Non-pigmented ciliary epithelial cell (primary cell): ENCODE results near the gene CPSF4L.

ENCODE experiments used
- DNase-seq: peaks from one replicate; pipeline ENCODE4 v3.0.0-alpha.2; 2010; ENCODE audit warnings: low read depth

Gene CPSF4L

DNA sequence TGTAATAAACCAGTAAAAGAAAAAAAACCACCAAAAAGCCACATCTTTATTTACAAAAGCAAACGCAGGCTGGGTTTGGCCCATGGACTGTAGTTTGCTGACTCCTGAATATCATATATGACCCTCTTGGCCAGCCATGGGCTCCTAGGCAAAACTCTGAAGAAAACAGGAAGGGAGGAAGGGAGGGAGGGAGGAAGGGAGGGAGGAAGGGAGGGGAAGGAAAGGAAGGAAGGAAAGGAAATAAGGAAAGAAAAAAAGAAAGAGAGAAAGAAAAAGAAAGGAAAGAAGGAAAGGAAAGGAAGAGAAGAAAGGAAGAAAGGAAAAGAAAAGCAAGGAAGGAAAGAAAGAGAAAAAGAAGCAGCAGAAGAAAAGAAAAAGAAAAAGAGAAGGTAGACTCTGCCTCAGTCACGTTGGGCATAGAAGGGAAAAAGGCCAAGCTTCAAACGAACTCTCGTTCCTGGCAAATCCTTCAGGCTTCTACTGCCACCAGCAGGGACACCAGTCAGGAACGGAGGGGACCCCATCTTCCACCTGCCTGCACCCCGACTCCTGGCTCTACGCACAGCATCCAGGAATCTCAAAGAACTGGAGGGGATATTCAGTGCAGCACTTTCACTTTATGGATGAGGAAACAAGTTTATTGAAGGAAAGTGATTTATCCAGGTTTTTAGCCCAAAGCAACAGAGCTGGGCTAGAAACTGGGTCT lies 28.0 kb upstream of the CPSF4L start:
- no peak for DNase-seq

DNA sequence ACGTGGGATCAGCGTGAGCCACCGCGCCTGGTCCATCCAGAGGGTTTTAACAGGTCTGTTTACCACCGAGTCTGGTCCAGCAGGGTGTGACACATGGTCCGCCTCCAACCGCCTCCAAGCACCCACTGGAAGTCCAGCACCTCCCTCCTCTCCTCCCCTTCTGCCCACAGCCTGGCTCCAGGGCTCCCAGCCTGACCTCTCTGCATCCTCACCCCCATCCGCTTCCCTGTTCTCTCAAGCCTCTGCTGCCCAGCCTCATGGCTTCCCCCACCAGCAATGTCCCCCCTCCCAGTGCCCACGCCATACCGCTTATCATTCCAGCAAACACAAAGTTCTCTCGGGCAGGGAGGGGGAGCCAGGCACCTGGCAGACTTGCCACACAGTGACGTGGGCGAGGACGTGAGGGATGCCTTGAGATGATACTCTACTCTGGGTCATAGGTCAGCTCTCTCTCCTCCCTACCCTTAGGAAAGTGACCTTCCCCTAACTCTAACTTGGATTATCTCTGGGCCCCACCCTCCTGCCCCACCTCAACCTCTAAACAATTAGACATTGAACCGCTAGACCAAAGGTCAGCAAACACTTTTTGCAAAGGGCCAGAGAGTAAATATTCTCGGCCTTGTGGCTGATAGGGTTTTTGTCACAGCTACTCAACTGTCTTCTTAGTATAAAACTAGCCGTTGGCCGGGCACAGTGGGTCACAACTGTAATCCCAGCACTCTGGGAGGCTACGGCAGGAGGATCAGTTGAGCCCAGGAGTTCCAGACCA lies 27.0 kb upstream of the CPSF4L start:
- no peak for DNase-seq

DNA sequence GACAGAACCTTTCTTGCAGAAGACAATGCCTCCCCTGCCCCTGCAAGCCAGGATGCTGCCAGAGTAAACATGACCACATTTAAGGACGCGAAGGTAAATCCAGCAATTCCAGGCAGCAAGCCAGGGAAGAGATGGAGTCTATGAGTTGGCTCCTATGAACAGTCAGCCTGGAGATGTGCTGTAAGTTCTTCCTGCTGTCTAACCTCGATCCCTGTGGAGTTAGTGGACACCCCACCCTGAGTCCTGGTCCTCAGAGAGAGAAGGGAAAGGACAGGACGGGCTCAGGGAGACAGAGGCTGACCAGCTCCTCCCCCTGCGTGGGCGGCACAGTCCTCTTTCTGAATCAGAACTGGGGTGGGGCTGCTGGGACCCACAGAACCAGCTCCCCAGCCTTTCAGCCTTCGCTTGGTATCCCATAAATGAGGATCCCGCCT lies 25.2 kb upstream of the CPSF4L start:
- no peak for DNase-seq

DNA sequence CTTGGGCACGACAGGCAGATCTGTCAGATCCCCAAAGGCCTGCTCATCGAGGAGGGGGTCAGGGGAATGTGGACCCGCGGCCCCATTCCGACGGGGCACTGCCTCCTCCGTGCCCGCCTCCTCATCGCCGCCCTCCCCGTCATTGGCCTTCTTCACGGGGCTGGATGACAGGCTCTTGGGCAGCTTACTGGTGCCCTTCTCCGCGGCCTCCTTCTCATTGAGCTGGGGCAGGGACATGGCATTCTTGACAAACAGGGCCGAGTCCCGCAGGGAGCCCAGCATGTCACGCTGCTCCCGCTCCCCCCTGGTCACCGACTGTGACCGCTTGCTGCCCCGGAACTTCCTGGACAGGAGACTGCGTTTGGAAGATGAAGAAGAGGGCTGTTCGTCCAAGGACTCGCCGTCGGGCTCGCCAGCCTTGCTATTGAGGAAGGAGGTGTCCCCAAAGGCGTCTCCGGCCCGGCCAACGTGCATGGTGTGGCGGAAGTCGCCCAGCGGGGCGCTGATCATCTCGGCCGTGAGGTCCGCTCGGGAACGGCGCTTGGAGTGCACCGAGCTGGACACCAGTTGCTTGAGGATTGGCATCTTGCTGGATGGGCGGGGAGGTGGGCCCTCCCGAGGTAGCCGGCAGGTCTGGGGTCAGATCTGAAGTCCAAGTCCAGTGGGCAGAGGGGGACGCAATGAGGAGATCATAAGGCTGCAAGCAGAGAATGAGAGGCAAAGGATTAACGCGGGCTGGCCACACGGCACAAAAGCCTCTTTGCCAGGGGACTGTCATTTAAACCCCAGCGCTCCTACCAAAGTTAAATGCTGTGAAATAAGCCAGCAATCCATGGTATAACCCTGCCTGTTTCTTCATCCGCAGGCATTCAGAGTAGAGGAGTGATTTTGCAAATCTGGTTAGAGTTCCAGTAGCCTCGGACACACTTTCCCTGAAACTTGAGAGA lies 24.5 kb upstream of the CPSF4L start:
- DNase-seq: no peak

- no peak for DNase-seq
Measured at GRCh38 chr17:73285603-73285908, 23.9 kb upstream of the CPSF4L start.

DNA sequence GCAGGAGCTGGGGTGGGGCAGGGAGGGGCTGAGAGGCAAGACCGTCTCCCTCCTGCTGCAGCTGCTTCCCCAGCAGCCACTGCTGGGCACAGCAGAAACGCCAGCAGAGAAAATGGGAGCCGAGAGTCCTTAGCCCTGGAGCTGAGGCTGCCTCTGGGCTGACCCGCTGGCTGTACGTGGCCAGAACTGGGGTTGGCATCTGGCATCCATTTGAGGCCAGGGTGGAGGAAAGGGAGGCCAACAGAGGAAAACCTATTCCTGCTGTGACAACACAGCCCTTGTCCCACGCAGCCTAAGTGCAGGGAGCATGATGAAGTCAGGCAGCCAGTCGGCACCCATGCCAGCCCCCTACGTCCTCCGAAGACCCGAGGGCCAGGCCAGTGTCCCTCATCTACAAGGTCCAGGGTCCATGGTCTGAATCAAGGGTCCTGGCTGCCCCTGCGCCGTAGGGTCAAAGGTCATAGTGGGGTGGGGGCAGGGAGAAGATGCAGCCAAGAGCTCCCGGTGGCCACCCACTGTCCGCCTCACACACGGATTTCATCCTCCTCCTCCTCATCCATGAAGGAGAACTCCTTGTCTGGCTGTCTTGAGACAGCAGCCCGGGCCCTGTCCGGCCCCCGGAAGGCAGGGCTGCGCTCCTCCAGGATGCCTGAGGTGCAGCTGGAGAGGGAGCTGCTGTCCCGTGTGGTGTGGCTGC lies 23.4 kb upstream of the CPSF4L start:
- no peak for DNase-seq

DNA sequence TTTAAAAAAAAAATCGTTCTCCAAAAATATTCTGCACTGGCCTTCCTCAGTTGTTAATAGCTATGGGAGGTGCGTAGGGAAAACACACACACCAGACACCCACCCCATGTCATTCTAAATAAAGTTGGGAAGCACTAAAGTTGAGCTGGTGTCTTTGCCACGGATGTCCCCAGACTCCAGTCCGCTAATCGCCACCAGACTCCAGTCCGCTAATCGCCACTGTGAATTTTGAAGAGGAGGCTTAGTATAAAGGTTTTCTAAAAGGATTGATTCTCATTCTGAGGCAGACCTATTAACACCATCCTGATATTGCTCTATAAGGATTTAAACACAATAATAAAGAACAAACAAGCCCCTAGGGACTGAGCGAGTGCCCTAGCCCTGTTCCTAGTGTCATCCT lies 22.7 kb upstream of the CPSF4L start:
- no peak for DNase-seq

DNA sequence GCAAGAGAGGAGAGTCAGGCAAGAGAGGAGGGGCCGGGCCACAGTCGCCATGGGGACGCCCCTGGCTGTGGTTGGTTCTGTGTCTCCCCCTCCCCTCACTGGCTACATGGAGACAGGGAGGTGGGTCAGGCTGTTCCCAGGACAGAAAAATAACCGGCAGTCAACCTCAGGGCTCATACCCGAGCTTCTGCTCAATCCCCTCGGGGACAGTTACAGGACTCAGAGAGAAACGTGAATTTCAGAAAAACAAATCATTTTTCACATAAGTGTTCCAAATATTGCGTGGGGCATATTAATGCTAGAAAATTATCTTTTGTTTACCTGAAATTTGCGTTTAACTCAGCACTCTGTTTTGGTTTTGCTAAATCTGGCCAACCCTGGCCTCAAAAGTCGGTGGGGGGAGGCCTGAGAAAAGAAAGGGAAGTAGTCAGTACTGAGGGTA lies 22.2 kb upstream of the CPSF4L start:
- no peak for DNase-seq

DNA sequence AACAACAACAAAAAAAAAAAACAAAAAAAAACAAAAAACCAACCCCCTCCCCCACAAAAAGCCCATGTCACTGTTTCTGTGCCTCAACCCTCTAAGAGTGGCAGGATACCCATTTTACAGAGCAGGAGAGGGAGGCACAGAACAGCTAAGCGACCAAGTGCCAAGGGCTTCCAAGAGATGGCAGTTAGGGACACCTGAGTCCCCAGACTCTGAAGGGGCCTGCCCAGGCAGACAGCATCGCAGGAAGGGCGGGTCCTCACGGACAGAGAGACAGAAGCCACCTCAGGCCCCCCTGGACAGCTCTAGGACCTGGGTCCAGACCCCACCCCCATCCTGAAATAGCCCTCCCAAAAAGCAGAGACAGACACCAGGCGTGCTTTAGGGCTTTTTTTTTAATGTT lies 21.6 kb upstream of the CPSF4L start:
- DNase-seq: no peak

DNA sequence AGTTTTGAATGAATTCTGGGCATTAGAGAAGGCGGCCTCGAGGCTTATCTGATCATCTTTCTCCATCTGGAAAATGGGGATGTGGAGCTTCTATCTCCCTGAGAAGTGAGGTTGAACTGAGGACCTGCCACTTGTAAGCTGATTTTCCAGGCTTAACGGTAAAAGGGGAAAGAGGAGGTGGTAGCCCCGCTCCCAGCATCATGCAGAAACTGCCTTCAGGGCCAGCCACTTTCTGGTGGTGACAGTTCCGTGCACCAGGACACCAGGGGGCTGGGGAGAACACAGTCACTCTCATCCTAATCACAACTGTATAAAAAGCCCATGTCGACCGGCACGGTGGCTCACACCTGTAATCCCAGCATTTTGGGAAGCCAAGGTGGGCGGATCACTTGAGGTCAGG lies 20.9 kb upstream of the CPSF4L start:
- DNase-seq: no peak

DNA sequence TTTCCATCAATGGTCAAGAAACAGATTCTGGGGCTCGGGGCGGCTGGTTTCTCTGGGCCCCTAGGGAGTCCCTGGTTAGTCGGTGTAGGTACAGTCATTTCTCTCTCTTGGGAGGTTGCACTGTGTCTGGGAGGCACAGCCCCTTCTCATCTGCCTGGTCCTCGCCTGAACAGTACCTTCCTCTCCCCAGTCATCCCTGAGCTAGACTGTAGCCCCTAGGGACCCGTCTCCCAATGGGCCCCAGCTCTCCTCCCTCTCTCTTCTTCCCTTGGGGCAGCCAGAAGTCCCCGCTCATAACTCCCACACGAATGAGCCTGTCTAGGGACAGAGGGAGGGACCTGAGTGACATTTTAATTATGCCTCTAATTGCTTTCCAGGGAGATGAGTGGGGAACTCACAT lies 20.2 kb upstream of the CPSF4L start:
- no peak for DNase-seq

- no peak for DNase-seq
Measured at GRCh38 chr17:73280191-73280590, 18.5 kb upstream of the CPSF4L start.

GRCh38 chr17:73279704-73280103 lies 18.0 kb upstream of the CPSF4L start:
- no peak for DNase-seq

GRCh38 chr17:73278465-73279453 lies 17.1 kb upstream of the CPSF4L start:
- no peak for DNase-seq

GRCh38 chr17:73278049-73278464 lies 16.4 kb upstream of the CPSF4L start:
- no peak for DNase-seq

DNA sequence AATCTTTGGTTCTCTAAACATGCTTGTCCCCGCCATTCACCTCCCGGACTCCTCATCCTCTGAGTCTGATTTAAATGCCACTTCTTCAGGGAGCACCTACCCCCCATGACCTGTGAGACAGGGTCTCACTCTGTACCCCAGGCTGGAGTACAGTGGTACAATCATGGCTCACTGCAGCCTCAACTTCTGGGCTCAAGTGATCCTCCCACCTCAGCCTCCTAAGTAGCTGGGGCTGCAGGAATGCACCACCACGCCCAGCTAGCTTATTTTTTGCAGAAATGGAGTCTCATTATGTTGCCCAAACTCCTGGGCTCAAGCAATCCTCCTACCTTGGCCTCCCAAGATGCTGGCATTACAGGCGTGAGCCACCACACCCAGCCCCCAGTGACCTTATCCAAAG lies 12.8 kb upstream of the CPSF4L start:
- DNase-seq: no peak

- no peak for DNase-seq
Measured at GRCh38 chr17:73272906-73273218, 11.2 kb upstream of the CPSF4L start.

DNA sequence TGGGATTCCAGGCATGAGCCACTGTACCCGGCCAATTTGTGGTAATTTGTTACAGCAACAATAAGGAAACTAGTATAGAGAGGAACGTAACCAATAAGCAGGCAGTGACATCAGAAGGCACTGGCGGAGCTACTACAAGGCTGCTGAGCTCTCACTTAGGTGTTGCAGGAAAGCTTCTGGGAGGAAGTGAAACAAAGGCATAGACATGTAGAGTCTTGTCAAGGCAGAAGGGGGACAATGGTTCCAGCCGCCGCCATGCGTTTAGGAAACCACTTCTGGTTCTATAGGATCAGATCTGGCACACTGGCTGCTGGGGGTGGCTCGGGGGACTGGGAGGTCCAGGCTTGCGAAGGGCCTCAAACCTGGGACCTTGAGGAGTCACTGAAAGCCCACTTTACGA lies 9.4 kb upstream of the CPSF4L start:
- DNase-seq: no peak

DNA sequence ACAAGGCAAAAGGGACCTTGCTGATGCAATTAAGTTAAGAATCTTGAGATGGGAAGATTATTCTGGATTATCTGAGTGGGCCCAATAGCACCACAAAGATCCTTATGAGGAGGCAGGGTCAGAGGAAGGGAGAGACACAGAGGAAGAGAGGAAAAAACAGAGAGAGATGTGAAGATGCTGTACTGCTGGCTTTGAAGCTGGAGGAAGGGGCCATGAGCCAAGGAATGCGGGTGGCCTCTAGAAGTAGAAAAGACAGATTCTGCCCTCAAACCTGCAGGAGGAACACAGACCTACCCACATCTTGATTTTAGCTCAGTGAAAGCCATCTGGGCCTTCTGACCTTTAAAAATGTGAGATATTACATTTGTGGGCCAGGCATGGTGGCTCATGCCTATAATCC lies 8.1 kb upstream of the CPSF4L start:
- DNase-seq: no peak

DNA sequence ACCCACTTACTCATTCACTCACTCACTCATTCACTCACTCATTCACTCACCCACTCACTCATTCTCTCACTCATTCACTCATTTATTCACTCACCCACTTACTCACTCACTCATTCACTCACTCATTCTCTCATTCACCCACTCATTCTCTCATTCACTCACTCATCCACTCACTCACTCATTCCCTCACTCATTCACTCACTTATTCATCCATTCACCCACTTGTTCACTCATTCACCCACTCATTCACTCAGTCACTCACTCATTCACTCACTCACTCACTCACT lies 7.6 kb upstream of the CPSF4L start:
- no peak for DNase-seq

- no peak for DNase-seq
Measured at GRCh38 chr17:73268582-73269328, 7.1 kb upstream of the CPSF4L start.
